OCI-M2 (cell line): ENCODE measurements around the gene GNAQ.

Experiments
- DNase-seq: peaks from one replicate; lab custom pipeline; 2025; ENCODE audit not compliant: unreplicated experiment; lab: John Stamatoyannopoulos, UW

Gene GNAQ

DNA sequence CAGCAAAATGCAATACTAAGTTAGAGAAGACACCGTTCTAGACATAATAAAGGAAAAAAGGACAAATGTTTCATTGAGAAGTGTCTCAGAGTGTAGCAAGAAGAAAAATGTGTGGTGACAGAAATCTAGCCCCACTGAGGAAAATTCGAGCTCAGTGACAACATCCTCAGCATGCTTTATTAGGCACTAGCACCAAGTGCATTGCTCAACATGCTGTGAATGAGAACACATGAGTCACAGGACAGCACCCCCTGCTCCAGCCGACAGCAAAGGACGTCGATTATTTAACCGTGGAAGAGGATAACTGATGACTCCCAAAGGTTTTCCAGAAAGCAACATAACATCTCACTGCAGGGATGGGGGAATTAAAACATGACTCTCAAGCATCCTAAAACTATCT lies 182.7 kb downstream of the GNAQ start:
- no peak for DNase-seq

GRCh38 chr9:77848404-77848803 lies 183.2 kb downstream of the GNAQ start:
- DNase-seq: no peak

DNA sequence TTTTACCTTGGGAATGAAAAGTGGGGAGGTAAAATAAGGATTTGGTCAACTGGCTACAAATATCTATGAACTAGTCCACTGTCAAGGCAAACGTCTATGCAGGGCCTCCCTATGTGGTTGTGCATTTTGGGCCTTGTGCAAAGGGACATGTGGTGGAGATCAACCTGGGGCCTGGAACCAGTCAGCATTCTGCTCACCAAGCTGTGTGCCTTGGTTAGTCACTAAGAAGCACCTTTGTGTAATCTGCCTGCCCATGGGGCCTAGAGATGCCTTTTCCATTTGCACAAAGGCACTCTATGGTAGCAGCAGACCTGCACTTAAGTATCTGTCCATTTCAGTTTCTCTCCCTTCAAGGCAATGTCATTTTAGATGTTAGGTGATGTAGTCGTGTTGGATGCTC lies 184.0 kb downstream of the GNAQ start:
- no peak for DNase-seq

DNA sequence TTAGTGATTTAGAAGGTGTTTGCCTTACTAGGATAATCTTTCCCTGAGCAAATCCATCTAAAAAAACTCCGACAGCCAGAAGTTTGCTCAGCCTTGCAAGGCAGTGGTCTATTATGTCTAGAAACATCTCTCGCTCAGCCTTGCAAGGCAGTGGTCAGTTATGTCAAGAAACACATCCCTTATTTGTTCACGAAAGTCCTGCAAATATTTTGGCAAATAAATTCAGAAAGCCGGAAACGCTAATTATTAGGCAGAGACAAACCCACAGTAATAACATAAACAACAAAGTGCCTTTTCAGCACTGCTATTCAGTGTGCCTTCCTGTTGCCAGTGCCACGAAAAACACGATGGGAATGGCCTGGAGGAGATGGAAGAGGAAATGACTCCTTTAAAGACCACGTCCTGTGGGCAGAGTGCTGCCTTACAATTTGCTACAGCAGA lies 184.5 kb downstream of the GNAQ start:
- DNase-seq: no peak

DNA sequence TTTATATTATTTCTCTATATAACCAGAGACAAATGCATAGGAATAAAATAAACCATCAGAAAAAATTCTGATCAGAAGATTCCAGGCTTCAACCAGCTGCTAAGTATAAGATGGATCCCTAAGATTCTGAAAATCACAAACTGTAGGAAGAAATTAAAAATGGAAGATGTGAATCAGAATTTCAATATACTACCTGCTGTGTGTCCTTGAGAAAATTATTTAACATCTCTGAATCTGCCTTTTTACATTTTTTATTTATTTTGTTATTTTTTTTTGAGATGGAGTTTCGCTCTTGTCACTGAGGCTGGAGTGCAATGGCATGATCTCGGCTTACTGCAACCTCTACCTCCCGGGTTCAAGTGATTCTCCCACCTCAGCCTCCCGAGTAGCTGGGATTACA lies 187.2 kb downstream of the GNAQ start:
- no peak for DNase-seq

DNA sequence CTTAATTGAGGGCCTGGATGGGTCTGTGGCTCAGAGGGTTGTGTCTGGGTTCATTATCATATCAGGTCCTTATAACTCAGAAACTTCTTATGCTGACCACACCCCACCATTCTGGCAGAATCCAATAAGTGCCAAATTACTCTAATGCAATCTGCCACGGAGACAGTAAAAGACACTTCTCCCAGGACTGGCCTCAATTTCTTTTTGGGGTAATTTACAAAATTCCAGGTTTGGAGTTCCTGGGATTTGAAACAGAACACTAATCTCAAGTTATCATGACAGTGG lies 187.8 kb downstream of the GNAQ start:
- no peak for DNase-seq

GRCh38 chr9:77843076-77843870 lies 188.3 kb downstream of the GNAQ start:
- no peak for DNase-seq

- DNase-seq: no peak
Observed at GRCh38 chr9:77841739-77842386, 189.7 kb downstream of the GNAQ start.

GRCh38 chr9:77839459-77840140 lies 192.0 kb downstream of the GNAQ start:
- DNase-seq: no peak

DNA sequence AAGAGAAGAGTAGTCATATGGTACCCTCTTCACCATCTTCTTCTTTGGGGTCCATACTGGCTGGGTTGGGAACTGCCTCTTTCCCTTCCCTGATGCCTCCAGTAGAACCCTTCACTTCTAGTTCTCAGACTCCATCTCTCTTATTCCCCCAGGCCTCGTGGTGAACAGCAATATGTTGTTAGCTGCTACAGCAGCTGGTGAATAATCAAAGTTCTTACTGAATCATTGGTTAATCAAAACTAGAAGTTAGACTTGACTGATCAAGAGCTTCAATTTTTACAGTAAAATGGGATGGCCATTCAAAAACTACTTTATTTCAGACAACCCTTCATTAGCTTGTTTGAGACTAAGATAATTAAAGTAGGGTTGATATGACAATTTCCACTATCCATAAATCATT lies 192.6 kb downstream of the GNAQ start:
- DNase-seq: no peak

GRCh38 chr9:77834898-77835488 lies 196.6 kb downstream of the GNAQ start:
- DNase-seq: no peak

DNA sequence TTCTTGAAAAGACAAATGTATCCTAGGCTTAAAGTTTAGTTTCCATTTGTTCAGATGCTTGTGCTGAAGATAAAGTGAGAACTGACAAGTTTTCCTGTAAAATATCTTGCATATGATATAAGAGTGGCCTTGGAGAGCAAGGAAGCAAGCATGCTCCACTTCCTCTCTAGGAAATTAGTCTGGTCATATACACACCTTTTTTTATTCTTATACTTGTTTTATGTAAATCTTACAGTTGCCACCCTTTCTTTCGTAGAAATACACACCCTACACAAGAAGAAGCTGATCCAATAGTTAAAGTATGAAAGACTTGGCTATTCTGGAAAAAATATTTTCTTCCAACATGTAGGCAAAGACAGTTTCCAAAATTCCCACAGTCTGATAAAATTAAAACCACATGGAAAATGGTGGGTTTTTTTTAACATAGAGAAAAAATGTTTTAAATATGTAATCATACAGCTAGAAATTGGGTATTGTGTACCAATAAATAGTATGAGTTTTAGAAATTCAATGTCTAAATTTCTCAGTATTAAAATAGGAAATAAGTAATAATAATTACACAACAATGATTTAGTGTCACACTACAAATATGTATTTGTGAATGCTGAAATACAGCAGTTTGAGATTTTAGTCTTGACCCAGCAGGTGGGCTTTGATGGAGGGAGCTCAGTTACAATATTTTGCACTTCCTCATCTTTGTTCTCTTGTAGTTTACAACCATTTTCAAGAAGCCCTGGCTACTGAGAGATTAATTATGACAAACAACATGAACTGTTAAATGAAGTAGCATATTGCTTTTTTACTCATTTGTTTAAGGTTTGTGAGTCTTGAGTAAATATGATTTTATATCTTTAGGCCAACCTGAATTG lies 197.8 kb downstream of the GNAQ start:
- DNase-seq: no peak

- DNase-seq: no peak
Observed at GRCh38 chr9:77832639-77833038, 199.0 kb downstream of the GNAQ start.

DNA sequence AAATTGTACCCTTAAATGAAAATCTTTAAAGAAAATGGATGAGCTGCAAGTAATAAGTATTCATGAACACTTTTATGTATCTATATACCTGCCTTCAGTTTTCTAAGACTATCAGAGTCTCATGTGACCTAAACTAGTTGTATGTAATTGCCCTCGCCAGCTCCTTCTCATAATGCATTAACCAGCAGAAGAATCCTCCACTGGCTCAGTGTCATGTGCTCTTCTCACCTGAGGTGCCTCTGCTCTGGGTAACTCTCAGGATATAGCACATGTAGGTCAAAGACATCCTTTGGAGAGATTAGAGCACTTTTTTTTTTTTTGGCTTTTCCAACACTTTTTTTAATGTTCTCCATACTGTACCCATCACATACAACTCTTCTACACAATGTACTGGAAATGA lies 199.8 kb downstream of the GNAQ start:
- no peak for DNase-seq

DNA sequence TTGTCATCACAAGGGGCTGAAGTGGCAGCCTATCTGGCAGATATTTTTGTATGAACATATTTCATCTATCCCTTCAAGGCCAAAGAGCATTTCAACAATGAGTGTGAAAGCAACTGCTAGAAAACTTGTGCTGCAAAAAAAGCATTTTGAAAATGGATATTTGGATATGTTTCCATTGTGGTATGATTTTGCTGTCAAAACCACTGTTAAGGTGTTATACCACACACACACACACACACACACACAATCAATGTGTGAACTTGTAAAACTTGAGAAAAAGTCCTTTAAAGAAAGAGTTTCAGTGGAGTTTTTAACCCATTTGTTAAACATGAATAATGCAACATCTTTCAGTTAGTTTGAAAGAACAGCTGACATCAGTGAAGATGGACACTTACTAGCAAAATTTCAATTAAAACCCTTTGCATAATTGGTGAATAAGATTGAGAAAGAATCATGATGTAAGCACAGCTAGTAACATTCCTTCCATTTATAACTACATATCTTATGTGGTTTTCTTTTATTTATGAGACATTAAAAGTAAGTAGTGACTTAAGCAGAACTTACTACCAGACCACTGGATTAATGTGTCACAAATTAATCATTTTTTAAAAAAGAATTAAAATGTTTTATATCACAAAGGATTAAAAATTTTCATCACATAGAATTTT lies 200.9 kb downstream of the GNAQ start:
- DNase-seq: no peak

- DNase-seq: no peak
Observed at GRCh38 chr9:77829420-77829819, 202.2 kb downstream of the GNAQ start.

DNA sequence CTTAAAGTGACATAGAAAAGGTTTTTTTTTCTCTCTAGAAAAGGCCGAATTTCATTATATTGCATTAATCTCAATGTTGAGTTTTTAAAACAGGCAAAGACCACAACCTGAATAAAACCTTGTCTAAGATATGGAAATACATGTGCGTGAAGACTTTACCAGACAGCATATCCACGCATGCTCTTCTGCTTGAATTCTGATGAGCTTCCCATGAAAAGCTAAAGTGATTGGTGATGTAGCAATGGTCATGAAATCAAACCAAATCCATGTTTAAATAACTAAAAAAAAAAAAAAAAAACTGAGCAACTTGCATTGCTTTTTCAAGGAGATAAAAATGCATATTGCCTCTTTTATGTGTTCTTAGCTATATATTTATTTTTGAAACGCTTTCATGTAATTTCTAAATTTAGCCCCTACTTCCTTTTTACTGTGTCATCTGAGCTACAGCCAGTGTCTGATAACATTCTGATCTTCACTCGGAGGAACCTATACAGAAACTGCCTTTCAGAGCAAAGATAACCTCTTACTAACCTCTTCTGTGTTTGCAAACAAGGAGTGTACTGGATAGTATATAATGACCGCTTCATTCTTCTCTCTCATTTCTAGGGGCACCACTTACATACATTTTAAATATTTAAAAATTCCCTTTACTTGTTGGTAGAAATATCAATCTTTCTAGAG lies 204.4 kb downstream of the GNAQ start:
- DNase-seq: no peak

DNA sequence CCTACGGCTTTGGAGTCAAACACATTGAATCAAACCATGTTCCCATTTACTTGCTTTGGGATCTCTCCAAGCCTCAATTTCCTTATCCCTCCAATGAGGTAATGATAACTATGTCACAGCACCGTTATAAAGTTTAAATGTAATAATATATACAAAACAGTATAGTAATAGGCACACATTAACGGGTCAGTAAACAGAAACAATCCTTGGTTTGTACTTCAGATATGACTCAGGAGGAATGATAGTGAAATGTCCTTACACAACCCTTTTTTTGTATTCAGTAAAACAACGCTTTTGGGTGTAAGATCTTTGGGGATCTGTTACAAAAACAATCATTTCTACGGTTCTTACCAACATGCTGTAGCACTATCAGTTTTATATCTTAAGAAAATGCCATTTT lies 205.0 kb downstream of the GNAQ start:
- no peak for DNase-seq

DNA sequence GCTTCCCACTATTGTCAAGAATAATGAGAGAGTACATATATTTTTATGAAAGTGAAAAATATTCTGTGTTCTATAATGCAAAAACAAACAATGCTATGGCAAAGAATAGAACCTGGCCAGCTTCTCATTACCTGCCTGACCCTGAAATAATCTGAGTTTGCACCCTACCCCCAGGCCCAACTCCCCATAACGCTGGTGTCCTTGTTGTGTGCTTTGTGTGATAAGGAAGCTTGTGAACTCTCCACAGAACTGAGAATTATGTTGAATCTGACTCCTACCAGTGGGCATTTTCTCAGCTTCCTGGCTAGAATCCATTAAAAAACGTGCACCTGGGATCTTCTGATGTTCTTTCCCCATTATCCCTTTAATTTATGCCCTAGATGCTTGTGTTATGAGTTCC lies 205.5 kb downstream of the GNAQ start:
- no peak for DNase-seq

GRCh38 chr9:77825361-77825760 lies 206.2 kb downstream of the GNAQ start:
- no peak for DNase-seq
